Measurements from ENCODE around the gene ZNF319.

- TF ChIP-seq CTCF (IDR thresholded peaks at IDR 0.05; ENCODE audit: insufficient read depth, low read depth, low read length), result no peak
- TF ChIP-seq EZH2 (IDR thresholded peaks at IDR 0.05; ENCODE audit: insufficient read depth, low read length), result no peak
These were observed 15.8 kb downstream of the ZNF319 start for GRCh38 chr16:57984443-57985203.

Measured in astrocyte (in vitro differentiated cells and primary cell).